K562 (cell line): ENCODE measurements around the gene NUTM1. TPM values are rescaled to one million over a fixed set of nuclear protein-coding genes. Genes with fewer than 3 reads are reported as not detected.

ENCODE experiments used
- ATAC-seq: fragments of 200-7000 bp; cut with Tn5 transposase; 3 replicates; pipeline ENCODE4 v1.9.1; 2020; ENCODE audit warnings: moderate library complexity
- BruUV-seq: library from RNA; stranded (reverse); fragments of 400-500 nt; replicated peaks from 2 replicates; lab custom pipeline; 2021; lab: Mats Ljungman, UMichigan
- CTCF ChIA-PET: fragments of 300-600 bp; formaldehyde crosslinking; extraction: SDS; loops from one replicate; lab custom pipeline; 2021; ENCODE audit warnings: low intra/inter-chr PET ratio; lab: Yijun Ruan, JAX
- POLR2A ChIA-PET: fragments of 300-600, 350-650 bp; sonication (Branson Sonifier 250); formaldehyde crosslinking; extraction: SDS; loops from one replicate; lab custom pipeline; 2021; ENCODE audit warnings: antibody characterized with exemption, inconsistent platforms; lab: Yijun Ruan, JAX
- DNase-seq, 4 experiments: peaks; one replicate each; pipeline versions ENCODE4 v3.0.0 to v3.0.0-alpha.2; 2011 to 2018; ENCODE audit warnings: low spot score in 3 of 4, mixed read lengths in 3 of 4; ENCODE audit errors: extremely low read depth in 1 of 4
- FAIRE-seq: peaks from 2 replicates; lab custom pipeline; 2011; peaks lifted over from hg19 to GRCh38; lab: Jason Lieb, UNC
- H2AFZ ChIP-seq: 2 replicates; pipeline ENCODE4 v1.6.0; 2011; ENCODE audit warnings: low read depth, low read length, control low read depth, inconsistent platforms
- H3K27ac ChIP-seq: fragments of 200-600 bp; 3 replicates; pipeline ENCODE4 v1.8.0; 2011; ENCODE audit warnings: low read depth, mild to moderate bottlenecking, control low read depth, inconsistent platforms, low read length, moderate library complexity, mixed read lengths; ENCODE audit errors: extremely low read depth
- H3K27me3 ChIP-seq, 2 experiments: fragments of 300-600 bp in 1 of 2; 2 replicates in 1 of 2; 3 replicates in 1 of 2; pipeline versions ENCODE4 v1.6.0 to v1.8.0; 2011; ENCODE audit warnings: inconsistent platforms in 2 of 2, low read length in 2 of 2, mild to moderate bottlenecking in 1 of 2, mixed read lengths in 1 of 2, moderate library complexity in 1 of 2; ENCODE audit not compliant: control insufficient read depth in 2 of 2, insufficient read depth in 2 of 2
- H3K36me3 ChIP-seq: fragments of 300-600 bp; 3 replicates; pipeline ENCODE4 v1.8.0; 2011; ENCODE audit warnings: mild to moderate bottlenecking, low read length, inconsistent platforms; ENCODE audit not compliant: control insufficient read depth, insufficient read depth
- H3K4me1 ChIP-seq, 2 experiments: fragments of 200-600 bp in 1 of 2; replicated peaks in 1 of 2; 2 replicates in 1 of 2; 3 replicates in 1 of 2; pipeline versions ENCODE4 v1.5.1 to v1.8.0; 2011; ENCODE audit warnings: inconsistent platforms in 2 of 2, low read length in 2 of 2, mild to moderate bottlenecking in 1 of 2, mixed read lengths in 1 of 2, moderate library complexity in 1 of 2; ENCODE audit not compliant: control insufficient read depth in 2 of 2, insufficient read depth in 2 of 2
- H3K4me2 ChIP-seq: 2 replicates; pipeline ENCODE4 v1.6.1; 2011; ENCODE audit warnings: low read length, control low read depth, inconsistent platforms, mixed read lengths; ENCODE audit not compliant: insufficient read depth
- H3K4me3 ChIP-seq: fragments of 200-600 bp; sonication (generic), shearing (Covaris generic); 2 replicates; pipeline ENCODE4 v1.5.1; 2016; ENCODE audit warnings: control low read depth, inconsistent platforms
- H3K79me2 ChIP-seq: fragments of 200-600 bp; 3 replicates; pipeline ENCODE4 v1.8.0; 2011; ENCODE audit warnings: low read length, inconsistent platforms; ENCODE audit not compliant: control insufficient read depth, insufficient read depth
- H3K9ac ChIP-seq, 2 experiments: 2 replicates each; pipeline versions ENCODE4 v1.6.0 to v1.6.1; 2011; ENCODE audit warnings: low read depth in 2 of 2, low read length in 2 of 2, control low read depth in 1 of 2, inconsistent platforms in 1 of 2, mild to moderate bottlenecking in 1 of 2, mixed read lengths in 1 of 2; ENCODE audit not compliant: insufficient read depth in 1 of 2
- H3K9me1 ChIP-seq: one replicate; pipeline ENCODE4 v1.6.0; 2011; ENCODE audit warnings: inconsistent platforms, mild to moderate bottlenecking, low read length, moderate library complexity; ENCODE audit not compliant: control insufficient read depth, insufficient read depth
- H3K9me3 ChIP-seq: replicated peaks from 2 replicates; pipeline ENCODE4 v1.5.1; 2011; ENCODE audit warnings: low read depth, low read length, inconsistent platforms; ENCODE audit not compliant: control insufficient read depth, insufficient read depth
- H4K20me1 ChIP-seq: replicated peaks from 2 replicates; pipeline ENCODE4 v1.6.1; 2011; ENCODE audit warnings: low read length, inconsistent platforms, mixed read lengths; ENCODE audit not compliant: control insufficient read depth, insufficient read depth
- BMI1 ChIP-seq: fragments of 150-350 bp; IDR thresholded peaks from 2 replicates; pipeline ENCODE4 v1.6.1; 2014; ENCODE audit warnings: low read length
- POLR2AphosphoS5 ChIP-seq: IDR thresholded peaks from 2 replicates; pipeline ENCODE4 v1.6.1; 2011; ENCODE audit warnings: mild to moderate bottlenecking, low read depth, low read length, moderate library complexity; ENCODE audit not compliant: control insufficient read depth, insufficient read depth
- POLR2G ChIP-seq: fragments of 200-400 bp; formaldehyde crosslinking; IDR thresholded peaks from 2 replicates; pipeline ENCODE4 v1.6.1; 2017; ENCODE audit warnings: low read depth, mild to moderate bottlenecking, antibody characterized with exemption, low read length, moderate library complexity
- RAD51 ChIP-seq: fragments of 450-650 bp; IDR thresholded peaks from 2 replicates; pipeline ENCODE4 v1.7.1; 2016; ENCODE audit warnings: low read depth, mild to moderate bottlenecking, borderline replicate concordance
- SNRNP70 ChIP-seq: fragments of 200-400 bp; formaldehyde crosslinking; optimal IDR thresholded peaks from 2 replicates; pipeline ENCODE3; 2017; ENCODE audit warnings: low read depth, low read length
- STAT5B ChIP-seq: fragments of 250-450 bp; sonication (Bioruptor Pico); IDR thresholded peaks from 2 replicates; pipeline ENCODE4 v1.8.0; 2021; ENCODE audit warnings: mild to moderate bottlenecking, inconsistent platforms
- ZC3H8 ChIP-seq: fragments of 450-650 bp; IDR thresholded peaks from 2 replicates; pipeline ENCODE4 v1.6.1; 2017
- ZNF146 ChIP-seq: IDR thresholded peaks from one replicate; pipeline ENCODE4 v1.6.1; 2018; ENCODE audit warnings: missing compliant biosample characterization; ENCODE audit not compliant: unreplicated experiment
- ZNF75A ChIP-seq: fragments of 450-650 bp; formaldehyde crosslinking; IDR thresholded peaks from 2 replicates; pipeline ENCODE4 v1.4.0; 2020; ENCODE audit warnings: mild to moderate bottlenecking
- WGBS: fragments of 100-300 bp; shearing (Covaris generic); methylation state at CpG from one replicate; pipeline ENCODE4 v1.1.6; 2016; ENCODE audit warnings: low coverage, mixed read lengths; ENCODE audit not compliant: insufficient coverage; ENCODE audit errors: missing lambda C conversion rate; 5-methylcytosine and 5-hydroxymethylcytosine counted together
- in situ Hi-C: fragments of 300-500 bp; cut with MboI; formaldehyde crosslinking; loops from 4 replicates; pipeline ENCODE4 v1.15.0; 2018; ENCODE audit warnings: inconsistent platforms, mixed read lengths
- intact Hi-C: fragments of 100-400 bp; cut with micrococcal nuclease; formaldehyde crosslinking; loops from 2 replicates; pipeline ENCODE4 v1.14.2; 2022
- polyA plus RNA-seq, 8 experiments: library from polyadenylated mRNA; depleted of rRNA in 4 of 8; stranded (reverse) in 5 of 8; unstranded in 3 of 8; fragments of >200 nt; fragmentation: Nextera tagmentation in 2 of 8; fragmentation: Illumina TruSeq in 1 of 8; extraction: Ambion mirVana in 2 of 8; extraction: Trizol in 1 of 8; gene quantifications; 2 replicates each; pipeline versions ENCODE4 v1.2.1 to v1.2.3, GENCODE V29; 2011 to 2014; ENCODE audit warnings: inconsistent platforms in 1 of 8, missing spikeins in 1 of 8
- total RNA-seq, 7 experiments: library from RNA; depleted of rRNA in 6 of 7; stranded (reverse); fragments of >200 nt in 6 of 7; fragmentation: Illumina TruSeq in 2 of 7; extraction: Trizol in 2 of 7; gene quantifications; 2 replicates each; pipeline versions ENCODE4 v1.2.1 to v1.2.3, GENCODE V29; 2011 to 2021; ENCODE audit warnings: low replicate concordance in 1 of 7

NUTM1 gene
- total and polyA plus RNA-seq, 9 of the 15 experiments (the other 6 are each of a cell fraction or from before 2014, with no cell fraction given): 0.01 to 0.05 (median 0.04) TPM; not detected in 4

DNA sequence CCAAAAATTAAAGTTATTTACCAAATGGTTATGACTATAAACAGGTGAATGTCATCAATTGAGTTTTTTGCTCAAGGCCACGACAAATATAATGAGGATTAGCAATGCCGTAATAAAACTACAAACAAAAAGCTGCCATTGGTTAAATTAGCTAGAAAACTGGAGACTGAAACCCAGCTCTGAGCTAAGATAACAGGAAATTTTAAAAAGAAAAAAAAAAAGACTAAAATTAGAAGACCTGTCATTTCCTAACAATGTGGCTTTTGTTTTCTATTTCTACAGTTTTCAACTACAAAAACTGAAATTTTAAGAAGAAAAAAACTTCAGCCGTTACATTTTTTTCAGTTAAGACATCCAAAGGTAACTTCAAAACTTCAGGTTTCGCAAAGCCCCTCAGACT is 15.2 kb upstream of the NUTM1 start:
- Histone ChIP-seq H3K79me2 (no peaks in the 10 kb centered on the region), H3K4me2 (no peak overlapping the region), H3K27me3 (no peaks in the 10 kb centered on the region), H2AFZ (no peak overlapping the region), H4K20me1 (no peaks in the 10 kb centered on the region), H3K27ac (no peak overlapping the region), H3K4me1 (peaks cover 15 to 16% of the 10 kb centered on the region in 2 experiments; a peak in 4 of 5 replicates), H3K36me3 (no peaks in the 10 kb centered on the region), H3K4me3 (no peak overlapping the region), H3K9me1 (no peaks in the 10 kb centered on the region), H3K9ac (no peak overlapping the region), H3K9me3 (no peaks in the 10 kb centered on the region)
- ChIA-PET POLR2A (interaction anchor here (0.6 to 3.4 kb wide), 5 partner anchors 9 to 194 kb away, joined by 4 to 27 read pairs (median 4); partner anchors contain the start of genes LPCAT4 and SLC12A6), CTCF (no interaction called here)
- intact Hi-C loops (no loop called here), in situ Hi-C loops (no loop called here)
- DNase-seq (no peak), ATAC-seq (no peak), FAIRE-seq (no peak)
- no TSS peak for BruUV-seq
- 88% methylated on average over 4 of the region's 4 CpGs for WGBS
- TF ChIP-seq RAD51 (no peak), ZNF75A (CRISPR knock-in tag) (no peak), ZNF146 (CRISPR knock-in tag) (no peak), ZC3H8 (no peak), STAT5B (CRISPR knock-in tag) (no peak)

DNA sequence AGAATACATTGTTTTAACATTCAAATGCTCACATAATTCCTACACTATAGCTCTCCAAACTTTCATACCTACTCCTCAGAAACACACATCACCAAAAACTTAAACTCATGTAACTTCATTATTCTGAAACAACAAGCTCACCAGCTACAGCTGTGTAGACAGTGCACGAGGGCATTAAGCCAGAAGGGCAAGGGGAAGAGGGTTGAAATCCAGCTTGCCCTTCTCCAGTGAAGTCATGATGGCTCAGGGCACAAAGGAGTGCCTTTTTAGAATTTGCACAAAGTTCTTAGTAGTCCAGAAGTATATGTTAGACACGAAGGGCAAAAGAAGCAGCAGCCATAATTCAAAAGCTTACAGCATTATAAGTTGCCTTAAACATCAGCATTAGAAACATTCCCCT is 14.1 kb upstream of the NUTM1 start:
- H3K9me3 ChIP-seq: no peaks in the 10 kb centered on the region
- H3K9me1 ChIP-seq: no peaks in the 10 kb centered on the region
- no peaks in the 10 kb centered on the region for H3K27me3 ChIP-seq
- H3K27ac ChIP-seq: no peak overlapping the region
- no peak for DNase-seq
- no peak overlapping the region for H3K4me3 ChIP-seq
- ChIA-PET POLR2A (interaction anchor here (0.7 to 3.4 kb wide), 7 partner anchors 10 to 38 kb away, joined by 3 to 27 read pairs (median 4); partner anchors contain the start of genes LPCAT4 and SLC12A6), CTCF (no interaction called here)
- no peak overlapping the region for H3K4me2 ChIP-seq
- intact Hi-C loops (no loop called here), in situ Hi-C loops (no loop called here)
- FAIRE-seq: peak; percentile 54
- no peak overlapping the region for H3K9ac ChIP-seq
- TF ChIP-seq SNRNP70: no peak
- TF ChIP-seq BMI1: no peak
- no peak for TF ChIP-seq POLR2G
- TF ChIP-seq POLR2AphosphoS5: no peak
- peaks cover 17 to 18% of the 10 kb centered on the region in 2 experiments; a peak in 4 of 5 replicates for H3K4me1 ChIP-seq
- ATAC-seq: no peak
- H3K79me2 ChIP-seq: no peaks in the 10 kb centered on the region
- no peaks in the 10 kb centered on the region for H4K20me1 ChIP-seq
- 25% methylated on average over 2 of the region's 2 CpGs for WGBS
- BruUV-seq: no TSS peak
- no peaks in the 10 kb centered on the region for H3K36me3 ChIP-seq
- H2AFZ ChIP-seq: peak overlapping the region; percentile 22
